NCI-H1417 (cell line): ENCODE results near the gene ARHGAP45.
"Not testable (repeated sequence)": the region's sequence is repeated elsewhere in the genome, so short reads cannot be mapped to it uniquely, and the experiment has no call there.

Source experiments
- DNase-seq, 3 experiments: peaks; one replicate each; lab custom pipeline; 2025; lab: John Stamatoyannopoulos, UW

ARHGAP45 gene

GRCh38 chr19:1066748-1067340 lies at the start of gene ARHGAP45:
Gene ARHGAP45 (plus strand): TSS chr19:1067167. CDS start chr19:1067406, 239 bp downstream.
- DNase-seq = peak in 2 of 3 experiments; percentile 46 to 56

- no peak for DNase-seq
Measured at GRCh38 chr19:1017906-1018305, 49.1 kb upstream of the ARHGAP45 start.

GRCh38 chr19:1018393-1018792 lies 48.6 kb upstream of the ARHGAP45 start:
- DNase-seq = no peak

- no peak for DNase-seq
Measured at GRCh38 chr19:1018932-1019615, 47.9 kb upstream of the ARHGAP45 start.

GRCh38 chr19:1019616-1019961 lies 47.4 kb upstream of the ARHGAP45 start:
- DNase-seq = no peak

- no peak for DNase-seq
Measured at GRCh38 chr19:1019980-1020867, 46.7 kb upstream of the ARHGAP45 start.

GRCh38 chr19:1020868-1021425 lies 46.0 kb upstream of the ARHGAP45 start, which contains the start of gene TMEM259:
Gene TMEM259 (minus strand): TSS chr19:1021123. CDS start chr19:1020996, 127 bp downstream.
- DNase-seq = peak; percentile 98 to 100 (median 100)

- DNase-seq = not testable (repeated sequence)
Measured at GRCh38 chr19:1023883-1024188, 43.1 kb upstream of the ARHGAP45 start.

GRCh38 chr19:1025080-1025479 lies 41.9 kb upstream of the ARHGAP45 start:
- not testable (repeated sequence) for DNase-seq

GRCh38 chr19:1025960-1026782 lies 40.8 kb upstream of the ARHGAP45 start, which contains the start of gene CNN2:
Gene CNN2 (plus strand): TSS chr19:1026608. CDS start chr19:1026662, 54 bp downstream.
- no peak for DNase-seq

GRCh38 chr19:1026783-1027649 lies 40.0 kb upstream of the ARHGAP45 start:
- DNase-seq = no peak

- DNase-seq = peak in 2 of 3 experiments; percentile 57 to 62
Measured at GRCh38 chr19:1027650-1028061, 39.3 kb upstream of the ARHGAP45 start.

GRCh38 chr19:1028062-1028926 lies 38.7 kb upstream of the ARHGAP45 start:
- DNase-seq = peak in 2 of 3 experiments; percentile 74 to 84

GRCh38 chr19:1032264-1032867 lies 34.6 kb upstream of the ARHGAP45 start:
- no peak for DNase-seq

- no peak for DNase-seq
Measured at GRCh38 chr19:1035998-1036621, 30.9 kb upstream of the ARHGAP45 start.

GRCh38 chr19:1037621-1038064 lies 29.3 kb upstream of the ARHGAP45 start:
- DNase-seq = no peak

GRCh38 chr19:1038978-1039645 lies 27.9 kb upstream of the ARHGAP45 start:
- no peak for DNase-seq
